ENCODE results near the gene CCDC81. TPM values are rescaled to one million over a fixed set of nuclear protein-coding genes. Genes with fewer than 3 reads are reported as not detected.

Gene CCDC81
- total and polyA plus RNA-seq, 2 of the 13 experiments (the other 11 are each of a cell fraction or from before 2014, with no cell fraction given) = 0.15 to 0.22 TPM

DNA sequence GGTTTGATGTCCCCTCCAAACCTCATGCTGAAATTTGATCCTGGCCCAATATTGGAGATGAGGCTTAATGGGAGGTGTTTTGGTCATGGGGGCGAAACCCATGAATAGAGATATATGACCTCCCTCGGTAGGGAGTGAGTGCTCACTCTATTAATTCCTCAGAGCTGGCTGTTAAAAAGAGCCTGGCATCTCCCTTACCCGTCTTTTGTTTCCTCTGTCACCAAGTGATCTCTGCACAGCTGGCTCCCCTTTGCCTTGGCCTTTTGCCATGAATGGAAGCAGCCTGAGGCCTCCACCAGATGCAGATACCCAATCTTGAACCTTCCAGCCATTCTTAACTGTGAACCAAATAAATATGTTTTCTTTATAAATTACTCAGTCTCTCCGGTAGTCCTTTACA, 4.5 kb upstream of the CCDC81 start:
- no peak for FAIRE-seq
- Histone ChIP-seq H3K4me1 (ENCODE audit: insufficient read depth, low read length) (no peaks in the 10 kb centered on the region), H4K20me1 (ENCODE audit: insufficient read depth, low read length) (no peaks in the 10 kb centered on the region), H3K4me2 (ENCODE audit: low read depth, low read length) (no peak overlapping the region), H3K9me3 (ENCODE audit: low read length) (no peaks in the 10 kb centered on the region), H3K36me3 (replicated peaks in 1 of 2; ENCODE audit: control insufficient read depth in 1 of 2, insufficient read depth in 2 of 2, low read length in 2 of 2) (no peaks in the 10 kb centered on the region), H3K27ac (ENCODE audit: extremely low read length, insufficient read depth, low read length) (no peak overlapping the region), H3K9ac (ENCODE audit: insufficient read depth, low read depth, low read length) (no peak overlapping the region), H3K4me3 (replicated peaks in 1 of 3; ENCODE audit: insufficient read depth in 1 of 3, low read depth in 2 of 3, low read length in 3 of 3) (no peak overlapping the region), H3K27me3 (ENCODE audit: control insufficient read depth in 1 of 2, insufficient read depth in 2 of 2, low read length in 2 of 2) (no peaks in the 10 kb centered on the region), H2AFZ (ENCODE audit: low read length) (no peak overlapping the region), H3K79me2 (ENCODE audit: insufficient read depth, low read length) (no peaks in the 10 kb centered on the region)
- no peak for DNase-seq (ENCODE audit: low spot score)
- no TSS peak for BruUV-seq (replicated peaks)
- no peak for ATAC-seq
- TF ChIP-seq ZNF33B (CRISPR knock-in tag; IDR thresholded peaks at IDR 0.05) (no peak), SRSF4 (IDR thresholded peaks at IDR 0.05; ENCODE audit: low read depth, low read length, poor library complexity, severe bottlenecking) (no peak), MIXL1 (CRISPR knock-in tag; IDR thresholded peaks at IDR 0.05) (no peak), CCDC6 (CRISPR knock-in tag; IDR thresholded peaks at IDR 0.05) (no peak)
- intact Hi-C loops (cut with micrococcal nuclease; ENCODE audit: unreplicated experiment) (no loop called here), in situ Hi-C loops (cut with HindIII; ENCODE audit: extremely low pct_ligation_motif_present, low pct_unique_long_range_greater_than_20kb) (loop anchor here (25.0 kb wide), 1 partner anchor 442 kb away; the partner anchor contains the start of gene PRSS23)
- POLR2A ChIA-PET = no interaction called here
- CTCF ChIA-PET (ENCODE audit: low intra/inter-chr PET ratio, low total read pairs) = no interaction called here
- 34% methylated on average over 4 of the region's 4 CpGs for WGBS (ENCODE audit: low lambda C conversion rate)

DNA sequence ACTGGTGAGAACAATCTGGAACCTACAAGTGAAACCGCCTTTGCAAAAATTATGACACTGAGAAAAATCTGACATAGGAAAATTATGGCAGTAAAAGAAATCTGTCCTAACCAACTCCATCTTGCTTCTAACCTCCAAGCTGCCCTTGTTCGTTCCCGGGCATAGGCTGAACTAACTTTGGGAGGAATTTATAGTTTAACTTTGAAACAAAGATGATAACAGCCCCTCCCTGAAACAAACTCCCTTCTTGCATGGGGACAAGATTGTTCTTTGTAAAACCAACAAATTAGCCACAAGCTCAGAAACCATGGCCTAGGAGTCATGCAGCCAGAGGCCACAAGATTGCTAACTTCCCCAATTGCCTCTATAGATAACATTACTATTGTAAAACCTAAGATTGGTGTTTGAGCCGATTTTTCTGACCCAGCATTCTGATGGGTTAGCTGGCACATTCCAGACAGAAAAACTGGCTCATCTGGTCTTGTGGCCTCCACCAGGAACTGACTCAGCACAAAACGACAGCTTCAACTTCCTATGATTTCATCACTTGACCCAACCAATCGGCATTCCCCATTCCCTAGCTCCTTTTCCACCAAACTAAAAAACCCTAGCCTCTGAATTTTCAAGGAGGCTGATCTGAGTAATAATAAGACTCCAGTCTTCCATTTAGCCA, 3.6 kb upstream of the CCDC81 start:
- no TSS peak for BruUV-seq (replicated peaks)
- in situ Hi-C loops (cut with HindIII; ENCODE audit: extremely low pct_ligation_motif_present, low pct_unique_long_range_greater_than_20kb) (loop anchor here (25.0 kb wide), 1 partner anchor 441 kb away; the partner anchor contains the start of gene PRSS23), intact Hi-C loops (cut with micrococcal nuclease; ENCODE audit: unreplicated experiment) (no loop called here)
- Histone ChIP-seq H4K20me1 (ENCODE audit: insufficient read depth, low read length) (no peaks in the 10 kb centered on the region), H3K9me3 (ENCODE audit: low read length) (no peaks in the 10 kb centered on the region), H3K27ac (ENCODE audit: extremely low read length, insufficient read depth, low read length) (no peak overlapping the region), H3K27me3 (ENCODE audit: control insufficient read depth in 1 of 2, insufficient read depth in 2 of 2, low read length in 2 of 2) (0 out of 5 replicates have a peak, but pooled peaks cover 0 to 3% of the 10 kb centered on the region in 2 experiments), H3K4me1 (ENCODE audit: insufficient read depth, low read length) (no peaks in the 10 kb centered on the region), H3K4me3 (replicated peaks in 1 of 3; ENCODE audit: insufficient read depth in 1 of 3, low read depth in 2 of 3, low read length in 3 of 3) (no peak overlapping the region), H2AFZ (ENCODE audit: low read length) (no peak overlapping the region), H3K4me2 (ENCODE audit: low read depth, low read length) (no peak overlapping the region), H3K9ac (ENCODE audit: insufficient read depth, low read depth, low read length) (no peak overlapping the region), H3K36me3 (replicated peaks in 1 of 2; ENCODE audit: control insufficient read depth in 1 of 2, insufficient read depth in 2 of 2, low read length in 2 of 2) (no peaks in the 10 kb centered on the region), H3K79me2 (ENCODE audit: insufficient read depth, low read length) (no peaks in the 10 kb centered on the region)
- DNase-seq (ENCODE audit: low spot score) = peak; percentile 5
- no peak for FAIRE-seq
- peak; percentile 83 for TF ChIP-seq MAFF (IDR thresholded peaks at IDR 0.05; ENCODE audit: low read depth, low read length)
- TF ChIP-seq MEF2D (CRISPR knock-in tag; IDR thresholded peaks at IDR 0.05) = no peak
- no peak for TF ChIP-seq RFX5 (IDR thresholded peaks at IDR 0.05; ENCODE audit: low read depth, low read length)
- TF ChIP-seq GFI1 (CRISPR knock-in tag; IDR thresholded peaks at IDR 0.05; ENCODE audit: borderline replicate concordance) = no peak
- peak; percentile 80 to 87 for TF ChIP-seq MAFK (conservative IDR thresholded peaks at IDR 0.05 in 1 of 2, IDR thresholded peaks at IDR 0.05 in 1 of 2; ENCODE audit: low read length in 2 of 2)
- no peak for TF ChIP-seq ZNF234 (CRISPR knock-in tag; conservative IDR thresholded peaks at IDR 0.05)
- TF ChIP-seq ZNF782 (CRISPR knock-in tag; IDR thresholded peaks at IDR 0.05; ENCODE audit: borderline replicate concordance) = no peak
- ChIA-PET CTCF (ENCODE audit: low intra/inter-chr PET ratio, low total read pairs) (no interaction called here), POLR2A (no interaction called here)
- WGBS (ENCODE audit: low lambda C conversion rate) = 12% methylated on average over 6 of the region's 6 CpGs
- ATAC-seq = no peak
